Stimulated activated CD8-positive, alpha-beta memory T cell treated with anti-CD3 and anti-CD28 coated beads, Interleukin-2, amount 100 ng/mL, for 1 hour (primary cell): ENCODE results near the gene NCR2.

Source experiments
- DNase-seq, 2 donors: peaks; one replicate each; pipeline ENCODE4 v3.0.0-alpha.2; 2020; ENCODE audit warnings: low read depth in 2 of 2

NCR2 gene

GRCh38 chr6:41331401-41332150 lies 3.8 kb upstream of the NCR2 start:
- DNase-seq, result no peak

GRCh38 chr6:41332241-41332640 lies 3.2 kb upstream of the NCR2 start:
- no peak for DNase-seq

DNA sequence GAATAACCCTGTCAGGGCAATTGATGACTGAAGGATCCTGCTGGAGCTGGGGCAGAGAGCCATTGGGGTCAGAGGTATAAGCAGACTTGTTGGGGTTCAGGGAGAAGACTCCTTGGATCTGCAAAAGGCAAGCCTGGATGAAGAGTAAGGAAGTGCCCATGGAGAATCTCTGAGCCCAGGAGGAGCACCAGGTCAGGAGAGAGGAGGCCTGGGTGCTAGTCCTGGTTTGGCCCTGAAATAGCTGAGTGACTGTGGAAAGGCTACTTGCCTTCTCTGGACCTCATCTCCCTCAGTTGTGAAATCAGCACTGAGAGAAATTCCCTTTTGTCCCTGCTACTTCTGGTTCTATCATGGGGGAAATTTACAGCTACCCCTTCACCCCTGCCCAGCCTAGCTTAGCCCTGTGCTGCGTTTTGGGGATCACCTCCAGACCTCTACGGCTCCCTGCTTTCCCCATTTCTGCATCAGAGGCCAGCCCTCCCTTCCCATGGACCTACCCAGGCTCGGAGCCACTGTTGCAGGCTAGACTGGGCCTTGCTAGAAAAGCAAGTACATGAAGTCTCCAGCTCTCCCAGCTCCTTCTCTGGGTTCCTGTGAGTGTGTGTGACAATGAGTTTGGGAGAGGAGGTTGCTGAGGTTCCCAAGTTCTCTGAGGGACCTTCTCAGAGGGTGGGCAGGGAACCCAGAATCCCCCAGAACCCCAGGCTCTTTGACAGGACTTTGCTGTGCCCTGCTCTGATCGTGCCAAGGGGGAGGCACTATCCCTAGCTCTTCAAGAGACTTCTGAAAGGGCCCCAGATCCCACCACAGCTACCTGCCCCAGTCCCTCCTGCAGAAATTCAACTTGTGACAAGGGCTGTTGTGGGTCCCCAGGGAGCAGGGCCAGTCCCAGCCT lies 2.3 kb upstream of the NCR2 start:
- DNase-seq, result no peak

GRCh38 chr6:41334482-41335040 lies 847 bp upstream of the NCR2 start:
- DNase-seq, result no peak

DNA sequence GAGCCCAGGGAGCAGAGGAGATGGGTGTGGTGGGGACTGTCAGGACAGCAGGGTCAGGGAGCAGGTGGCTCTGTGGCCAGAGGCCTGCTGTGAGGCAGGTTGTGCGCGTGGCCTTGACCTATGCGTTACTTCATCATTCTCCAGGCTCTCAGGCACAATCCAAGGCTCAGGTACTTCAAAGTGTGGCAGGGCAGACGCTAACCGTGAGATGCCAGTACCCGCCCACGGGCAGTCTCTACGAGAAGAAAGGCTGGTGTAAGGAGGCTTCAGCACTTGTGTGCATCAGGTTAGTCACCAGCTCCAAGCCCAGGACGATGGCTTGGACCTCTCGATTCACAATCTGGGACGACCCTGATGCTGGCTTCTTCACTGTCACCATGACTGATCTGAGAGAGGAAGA lies 535 bp downstream of the NCR2 start:
- no peak for DNase-seq

DNA sequence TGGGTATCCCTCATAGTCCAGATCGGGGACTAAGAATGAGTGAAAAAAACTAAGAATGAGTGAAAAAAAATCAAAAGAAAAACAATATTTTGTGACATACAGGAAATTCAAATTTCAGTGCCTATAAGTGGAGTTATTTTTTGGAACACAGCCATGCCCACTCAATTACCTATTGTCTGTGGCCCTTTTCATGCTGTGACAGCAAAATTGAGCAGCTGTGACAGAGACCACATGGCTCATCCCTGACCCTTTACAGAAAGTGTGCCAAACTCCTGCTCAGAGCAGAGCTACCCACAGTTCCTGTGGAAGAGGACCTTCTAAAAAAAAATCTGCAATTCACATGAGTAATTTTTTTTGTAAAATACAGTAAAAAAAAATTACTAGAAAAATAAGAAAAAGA lies 1.4 kb downstream of the NCR2 start:
- no peak for DNase-seq

DNA sequence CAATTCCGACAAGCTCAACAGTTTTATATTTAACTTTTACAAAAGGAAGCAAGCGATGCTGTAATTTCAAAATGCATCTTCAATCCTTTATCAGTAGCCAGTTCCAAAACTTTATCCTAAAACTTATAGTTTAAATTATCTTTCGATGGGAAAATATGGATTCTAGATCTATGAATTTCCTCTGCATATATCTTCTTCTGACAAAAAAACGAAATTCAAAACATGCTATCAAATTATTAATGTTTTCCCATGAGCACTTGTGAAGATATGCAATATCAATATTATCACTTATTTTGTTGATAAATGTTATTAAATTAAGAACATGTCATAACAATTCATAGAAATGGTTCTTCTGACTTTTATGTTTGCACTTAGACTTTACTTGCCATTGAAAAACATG lies 2.3 kb downstream of the NCR2 start:
- DNase-seq, result no peak

DNA sequence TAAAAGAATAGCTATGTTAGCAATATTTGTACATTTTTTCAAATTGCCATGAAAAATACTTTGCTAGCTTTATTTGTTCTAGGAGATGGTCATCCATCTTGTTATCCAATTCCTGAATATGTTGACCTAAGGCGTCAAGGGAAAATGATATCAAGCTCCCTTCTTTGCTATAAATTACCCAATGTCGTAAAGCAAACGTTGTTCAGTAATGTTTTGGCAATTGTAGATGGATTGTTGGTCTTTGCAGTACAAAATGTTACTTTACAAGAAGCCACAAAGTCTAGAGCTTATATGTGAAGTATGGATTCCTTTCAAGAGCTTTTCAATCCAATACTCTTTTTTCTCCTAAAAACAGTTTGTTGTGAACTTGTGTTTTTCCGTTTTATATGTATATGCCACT lies 3.3 kb downstream of the NCR2 start:
- no peak for DNase-seq

GRCh38 chr6:41341580-41341979 lies 6.2 kb downstream of the NCR2 start:
- no peak for DNase-seq

DNA sequence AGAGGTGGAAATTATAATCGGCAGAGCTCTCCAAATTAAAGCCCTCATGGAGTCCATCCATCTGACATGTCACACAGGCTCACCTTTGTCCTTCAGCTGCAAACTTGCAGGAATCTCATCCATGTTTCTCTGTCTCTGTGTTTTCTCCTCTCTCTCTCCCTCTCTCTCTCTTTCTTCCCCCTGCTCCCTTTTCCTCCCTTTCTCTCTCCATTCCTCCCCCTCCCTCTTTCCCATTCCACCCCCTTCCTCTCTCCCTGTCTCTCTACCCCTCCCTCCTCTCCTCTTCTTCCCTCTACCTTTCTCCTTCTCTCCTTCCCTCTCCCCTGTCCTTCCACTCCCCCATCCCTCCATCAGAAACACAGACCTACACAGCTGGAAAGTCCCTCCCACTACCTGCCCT lies 6.8 kb downstream of the NCR2 start:
- no peak for DNase-seq

GRCh38 chr6:41343641-41344187 lies 8.3 kb downstream of the NCR2 start:
- no peak for DNase-seq

DNA sequence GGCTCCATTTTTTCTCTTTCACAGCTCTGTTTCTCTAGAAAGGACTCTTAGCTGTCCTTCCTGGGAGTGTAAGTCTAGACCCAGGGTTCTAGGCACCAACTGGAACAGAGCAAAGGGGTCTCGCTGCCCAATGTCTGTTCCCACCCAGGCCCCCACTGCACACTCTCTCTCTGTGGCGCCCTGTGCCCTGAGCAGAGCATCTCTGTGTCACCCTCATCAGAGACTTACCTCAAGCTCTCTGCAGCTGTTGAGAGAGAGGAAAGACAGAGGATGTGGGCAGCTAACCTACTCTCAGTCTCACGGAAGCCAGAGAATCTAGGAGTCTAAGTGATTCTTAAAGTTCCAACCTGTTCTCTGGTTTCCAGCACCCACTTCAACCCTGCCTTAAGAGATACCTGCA lies 9.5 kb downstream of the NCR2 start:
- no peak for DNase-seq

DNA sequence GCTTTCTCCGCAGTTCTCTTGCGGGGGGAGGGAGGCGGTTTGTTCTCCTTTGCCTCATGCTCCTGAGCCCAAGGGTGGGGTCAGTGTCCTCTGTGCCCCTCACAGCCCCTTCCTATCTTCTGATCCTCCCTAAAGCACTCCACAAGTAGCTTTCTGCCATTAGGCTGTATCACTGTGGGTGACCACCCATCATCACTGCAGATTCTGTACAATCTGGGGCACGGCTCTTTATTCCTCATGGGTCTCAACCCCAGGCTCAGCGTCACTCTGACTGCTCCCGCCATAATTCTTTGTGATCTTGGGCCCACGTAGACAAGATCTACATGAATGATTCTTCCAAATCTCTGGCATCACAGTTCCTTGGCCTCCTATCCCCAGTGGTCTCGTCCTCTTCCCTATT lies 10.5 kb downstream of the NCR2 start:
- DNase-seq, result no peak

DNA sequence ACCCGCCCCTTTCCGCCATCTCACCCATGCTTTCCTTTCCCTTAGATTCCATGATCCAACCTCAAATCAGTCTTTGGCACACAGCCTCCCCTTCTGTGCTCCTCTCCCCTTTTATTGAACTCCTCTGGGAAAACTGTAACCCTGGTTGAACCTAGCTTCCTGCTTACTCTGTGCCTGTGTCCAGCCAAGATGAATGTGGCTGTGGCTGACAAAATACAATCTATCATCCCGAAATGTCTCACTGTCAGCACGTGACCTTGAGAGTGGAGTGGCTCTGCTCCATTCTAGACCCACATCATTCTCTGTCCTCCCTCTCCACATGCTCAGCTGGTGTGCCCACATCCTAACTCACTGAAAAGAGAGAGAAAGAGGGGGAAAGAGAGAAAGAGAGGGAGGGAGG lies 11.0 kb downstream of the NCR2 start:
- DNase-seq, result no peak

GRCh38 chr6:41347378-41348050 lies 12.1 kb downstream of the NCR2 start:
- no peak for DNase-seq

- DNase-seq, result no peak
Observed at GRCh38 chr6:41348934-41349333, 13.5 kb downstream of the NCR2 start.

- DNase-seq, result no peak
Observed at GRCh38 chr6:41352396-41352795, 17.0 kb downstream of the NCR2 start.

DNA sequence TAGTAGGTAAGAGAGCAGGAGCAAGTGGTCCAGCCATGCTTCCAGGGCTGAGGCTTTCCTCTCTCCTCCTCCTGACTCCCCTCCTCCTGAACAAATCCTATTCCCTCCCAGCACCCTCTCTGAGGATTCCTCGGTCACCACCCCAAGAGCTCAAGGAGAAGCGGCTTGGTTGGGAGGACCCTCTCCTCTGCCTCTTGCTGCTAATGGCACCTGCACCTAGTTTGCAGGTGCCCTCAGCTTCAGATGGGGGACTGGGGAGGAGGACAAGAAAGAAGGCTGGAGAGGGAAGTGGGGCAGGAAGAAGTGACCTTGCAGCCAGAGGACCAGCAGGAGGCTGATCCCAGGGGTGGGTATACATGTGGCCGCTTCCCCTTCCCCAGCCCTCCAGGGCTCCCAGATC lies 17.5 kb downstream of the NCR2 start:
- no peak for DNase-seq

- no peak for DNase-seq
Observed at GRCh38 chr6:41353333-41353732, 17.9 kb downstream of the NCR2 start.

DNA sequence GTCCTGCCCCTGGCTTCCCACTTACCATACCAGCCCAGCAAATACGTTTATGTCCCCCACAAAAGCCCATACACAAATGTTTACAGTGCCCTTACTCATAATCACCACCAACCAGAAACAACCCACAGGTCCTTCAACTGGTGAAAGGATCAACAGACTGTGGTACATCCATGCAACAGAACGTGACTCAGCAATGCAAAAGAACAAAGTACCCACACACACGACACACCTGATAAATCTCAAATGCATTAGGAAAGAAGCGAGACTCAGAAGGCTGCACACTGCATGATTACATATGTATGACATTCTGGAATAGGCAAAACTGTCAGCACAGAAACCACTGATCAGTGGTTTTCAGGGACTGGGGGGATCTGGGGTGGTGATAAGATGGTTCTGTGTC lies 20.5 kb downstream of the NCR2 start:
- no peak for DNase-seq

DNA sequence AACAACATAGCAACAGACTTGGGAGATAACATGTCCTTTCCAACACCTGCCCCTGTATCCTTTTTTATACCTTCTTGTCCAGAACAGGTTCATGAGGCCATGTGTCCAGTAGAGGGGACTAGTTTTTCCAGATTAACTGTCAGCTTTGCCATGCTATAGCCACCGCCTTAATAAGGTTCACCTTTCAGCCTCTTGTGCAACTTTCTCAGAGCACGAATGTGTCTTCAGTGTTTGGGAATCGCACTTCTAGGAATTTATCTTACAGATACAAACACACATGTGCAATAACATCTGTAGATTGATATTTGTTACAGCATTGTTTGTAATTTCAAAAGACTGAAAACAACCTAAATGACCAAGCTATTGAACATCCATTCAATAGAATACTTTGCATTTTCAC lies 21.4 kb downstream of the NCR2 start:
- DNase-seq, result no peak

DNA sequence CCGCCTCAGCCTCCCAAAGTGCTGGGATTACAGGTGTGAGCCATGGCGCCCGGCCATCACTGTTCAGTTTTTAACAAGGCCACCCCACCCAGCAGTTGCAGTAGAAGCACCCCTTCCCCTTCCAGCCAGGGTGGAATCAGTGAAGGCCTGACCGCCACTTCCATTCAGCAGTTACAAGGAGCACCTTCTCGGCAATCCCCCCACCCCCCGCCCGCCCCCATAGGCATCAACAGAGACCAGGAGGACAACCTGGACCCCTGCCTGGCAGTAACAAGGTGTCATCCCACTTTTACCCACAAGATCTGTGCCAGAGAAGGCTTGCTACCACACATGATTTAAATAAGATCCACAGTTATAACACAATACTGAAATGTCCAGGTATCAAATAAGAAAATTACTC lies 23.1 kb downstream of the NCR2 start:
- DNase-seq, result no peak
